Endothelial cell of umbilical vein (primary cell): ENCODE results near the gene MAP4K2. TPM values are rescaled to one million over a fixed set of nuclear protein-coding genes. Genes with fewer than 3 reads are reported as not detected.

ENCODE experiments used
- BruUV-seq: library from RNA; stranded (reverse); fragments of 400-500 nt; replicated peaks from 2 replicates; lab custom pipeline; 2021; lab: Mats Ljungman, UMichigan
- CTCF ChIA-PET: fragments of 300-600, 350-600 bp; sonication (Branson Sonifier 250); formaldehyde crosslinking; loops from one replicate; lab custom pipeline; 2021; ENCODE audit warnings: antibody characterized with exemption, inconsistent platforms; lab: Charles Lee
- POLR2A ChIA-PET: fragments of 300-600, 350-600 bp; sonication (Branson Sonifier 250); formaldehyde crosslinking; loops from one replicate; lab custom pipeline; 2021; ENCODE audit warnings: antibody characterized with exemption, inconsistent platforms; lab: Charles Lee
- DNase-seq: peaks from one replicate; pipeline ENCODE4 v3.0.0-alpha.2; 2011; ENCODE audit warnings: low read depth, low spot score
- FAIRE-seq: peaks from 2 replicates; lab custom pipeline; 2011; peaks lifted over from hg19 to GRCh38; lab: Jason Lieb, UNC
- H2AFZ ChIP-seq: 2 replicates; pipeline ENCODE4 v1.6.0; 2012; ENCODE audit warnings: low read depth, low read length, control low read depth, inconsistent platforms
- H3K27ac ChIP-seq: 2 replicates; pipeline ENCODE4 v1.5.1; 2011; ENCODE audit warnings: low read depth, mild to moderate bottlenecking, control low read depth, low read length, moderate library complexity; ENCODE audit not compliant: insufficient read depth
- H3K27me3 ChIP-seq, 2 experiments: 2 replicates each; pipeline versions ENCODE4 v1.6.0 to v1.6.1; 2011; ENCODE audit warnings: low read length in 2 of 2, mixed read lengths in 1 of 2; ENCODE audit not compliant: control insufficient read depth in 2 of 2, insufficient read depth in 2 of 2
- H3K36me3 ChIP-seq, 2 experiments: 2 replicates in 1 of 2; 3 replicates in 1 of 2; pipeline ENCODE4 v1.5.1; 2011; ENCODE audit warnings: low read length in 2 of 2, mild to moderate bottlenecking in 1 of 2, moderate library complexity in 1 of 2; ENCODE audit not compliant: control insufficient read depth in 2 of 2, insufficient read depth in 2 of 2; ENCODE audit errors: extremely low read depth in 1 of 2
- H3K4me1 ChIP-seq: 3 replicates; pipeline ENCODE4 v1.5.1; 2011; ENCODE audit warnings: mild to moderate bottlenecking, low read length; ENCODE audit not compliant: control insufficient read depth, insufficient read depth; ENCODE audit errors: extremely low read depth
- H3K4me2 ChIP-seq: 2 replicates; pipeline ENCODE4 v1.6.1; 2011; ENCODE audit warnings: low read length, control low read depth, mixed read lengths; ENCODE audit not compliant: insufficient read depth
- H3K4me3 ChIP-seq, 3 experiments: fragments of 200-600 bp in 1 of 3; sonication (generic), shearing (Covaris generic) in 1 of 3; replicated peaks in 1 of 3; 2 replicates each; pipeline ENCODE4 v1.5.1; 2011 to 2016; ENCODE audit warnings: control low read depth in 3 of 3, low read length in 3 of 3, mild to moderate bottlenecking in 2 of 3, inconsistent platforms in 1 of 3, low read depth in 1 of 3, moderate library complexity in 1 of 3; ENCODE audit not compliant: insufficient read depth in 1 of 3
- H3K79me2 ChIP-seq: 2 replicates; pipeline ENCODE4 v1.6.0; 2012; ENCODE audit warnings: low read length, inconsistent platforms; ENCODE audit not compliant: control insufficient read depth, insufficient read depth
- H3K9ac ChIP-seq: replicated peaks from 2 replicates; pipeline ENCODE3; 2011; ENCODE audit warnings: low read length, control low read depth; ENCODE audit not compliant: insufficient read depth; ENCODE audit errors: extremely low read depth
- H3K9me1 ChIP-seq: replicated peaks from 3 replicates; pipeline ENCODE4 v1.6.0; 2011; ENCODE audit warnings: mild to moderate bottlenecking, low read length; ENCODE audit not compliant: control insufficient read depth, insufficient read depth; ENCODE audit errors: extremely low read depth
- H3K9me3 ChIP-seq: replicated peaks from 2 replicates; pipeline ENCODE4 v1.5.1; 2012; ENCODE audit warnings: low read length, inconsistent platforms; ENCODE audit not compliant: control insufficient read depth, insufficient read depth
- H4K20me1 ChIP-seq: replicated peaks from 2 replicates; pipeline ENCODE3; 2011; ENCODE audit warnings: mild to moderate bottlenecking, low read length; ENCODE audit not compliant: control insufficient read depth, insufficient read depth; ENCODE audit errors: extremely low read depth
- EZH2 ChIP-seq: IDR thresholded peaks from 2 replicates; pipeline ENCODE4 v1.6.1; 2012; ENCODE audit warnings: borderline replicate concordance, low read depth, mild to moderate bottlenecking, moderate library complexity, low read length, inconsistent platforms; ENCODE audit not compliant: severe bottlenecking
- FOS ChIP-seq: IDR thresholded peaks from 2 replicates; pipeline ENCODE4 v1.6.1; 2011; ENCODE audit warnings: mild to moderate bottlenecking, low read length, moderate library complexity, borderline replicate concordance; ENCODE audit not compliant: insufficient read depth
- GATA2 ChIP-seq: IDR thresholded peaks from 2 replicates; pipeline ENCODE4 v1.7.0; 2011; ENCODE audit warnings: low read depth, mild to moderate bottlenecking, moderate library complexity, mixed read lengths, low read length; ENCODE audit not compliant: insufficient read length, insufficient read depth
- JUN ChIP-seq: IDR thresholded peaks from 2 replicates; pipeline ENCODE4 v1.6.1; 2011; ENCODE audit warnings: borderline replicate concordance, low read depth; ENCODE audit not compliant: insufficient read length, insufficient read depth
- MYC ChIP-seq: IDR thresholded peaks from one replicate; pipeline ENCODE4 v1.6.1; 2011; ENCODE audit warnings: mild to moderate bottlenecking, low read depth, low read length
- POLR2A ChIP-seq: IDR thresholded peaks from 2 replicates; pipeline ENCODE4 v1.6.1; 2012; ENCODE audit warnings: low read depth, mild to moderate bottlenecking, control low read depth, low read length
- POLR2AphosphoS5 ChIP-seq: IDR thresholded peaks from 2 replicates; pipeline ENCODE4 v1.6.1; 2012; ENCODE audit warnings: low read depth, mild to moderate bottlenecking, control low read depth, low read length, moderate library complexity; ENCODE audit not compliant: insufficient read depth
- dilution Hi-C: fragments of 300-500 bp; cut with MboI; formaldehyde crosslinking; loops from one replicate; pipeline ENCODE4 v1.15.0; 2019; ENCODE audit warnings: low sequenced_read_pairs; ENCODE audit not compliant: extremely low pct_ligation_motif_present
- intact Hi-C: fragments of 100-400 bp; cut with micrococcal nuclease; formaldehyde crosslinking; loops from one replicate; pipeline ENCODE4 v1.10.0; 2022
- polyA plus RNA-seq, 4 experiments: library from polyadenylated mRNA; depleted of rRNA in 3 of 4; stranded (reverse) in 3 of 4; unstranded in 1 of 4; fragments of >200 nt; gene quantifications; 2 replicates each; pipeline versions ENCODE4 v1.2.1 to v1.2.3, GENCODE V29; 2011 to 2012; ENCODE audit warnings: missing spikeins in 1 of 4
- total RNA-seq: library from RNA; stranded (reverse); gene quantifications from 2 replicates; pipeline ENCODE4 v1.2.3, GENCODE V29; 2021
- TF ChIP-seq, protein P1 (sequence below), 2 donors: IDR thresholded peaks; 1 replicate in 1 of 2; 2 replicates in 1 of 2; pipeline ENCODE4 v1.5.1; 2011; ENCODE audit warnings: low read length in 2 of 2, mild to moderate bottlenecking in 2 of 2, moderate library complexity in 2 of 2, control low read depth in 1 of 2, inconsistent platforms in 1 of 2, low read depth in 1 of 2; ENCODE audit not compliant: insufficient read depth in 1 of 2; ENCODE audit errors: extremely low read depth in 1 of 2
- TF ChIP-seq, protein P2 (sequence below): IDR thresholded peaks from 2 replicates; pipeline ENCODE4 v1.6.1; 2011; ENCODE audit not compliant: insufficient read depth, insufficient read length

Gene MAP4K2
- total and polyA plus RNA-seq, 2 donors (not counting 3 experiments of a cell fraction or from before 2014, with no cell fraction given) = 43.3 to 44.0 TPM

DNA sequence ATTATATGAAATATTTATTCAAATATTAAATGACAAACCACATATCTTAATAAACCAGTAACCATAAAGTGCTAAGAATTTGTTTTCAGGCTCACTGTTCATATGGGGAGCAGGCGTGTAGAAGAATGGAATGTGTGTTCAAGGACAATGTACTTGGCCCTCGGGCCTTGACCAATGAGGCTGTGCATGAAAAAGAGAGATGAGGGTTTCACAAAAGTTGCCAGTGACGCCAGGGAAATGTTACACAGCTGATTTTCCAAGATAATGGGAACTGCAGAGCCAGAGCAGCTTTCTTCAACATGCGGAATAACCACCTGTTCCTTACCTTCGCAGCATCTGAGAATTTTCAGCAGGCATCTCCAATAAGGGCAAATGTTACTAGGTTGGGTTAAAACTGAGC lies 28.9 kb downstream of the MAP4K2 start:
- Histone ChIP-seq H3K4me2 (no peak overlapping the region), H3K9me1 (no peaks in the 10 kb centered on the region), H3K4me1 (peaks cover 34% of the 10 kb centered on the region), H3K27ac (no peak overlapping the region), H3K27me3 (no peaks in the 10 kb centered on the region), H3K36me3 (peaks cover 41 to 58% of the 10 kb centered on the region in 2 experiments), H2AFZ (no peak overlapping the region), H3K79me2 (peaks cover 83% of the 10 kb centered on the region), H4K20me1 (peaks cover 28% of the 10 kb centered on the region), H3K9me3 (no peaks in the 10 kb centered on the region), H3K4me3 (no peak overlapping the region), H3K9ac (no peak overlapping the region)
- CTCF ChIA-PET = interaction anchor here (1.4 kb wide), 1 partner anchor 21 kb away, joined by 4 read pairs; no protein-coding TSS in a partner anchor
- POLR2A ChIA-PET = no interaction called here
- DNase-seq = no peak
- TF ChIP-seq, protein P1, sequence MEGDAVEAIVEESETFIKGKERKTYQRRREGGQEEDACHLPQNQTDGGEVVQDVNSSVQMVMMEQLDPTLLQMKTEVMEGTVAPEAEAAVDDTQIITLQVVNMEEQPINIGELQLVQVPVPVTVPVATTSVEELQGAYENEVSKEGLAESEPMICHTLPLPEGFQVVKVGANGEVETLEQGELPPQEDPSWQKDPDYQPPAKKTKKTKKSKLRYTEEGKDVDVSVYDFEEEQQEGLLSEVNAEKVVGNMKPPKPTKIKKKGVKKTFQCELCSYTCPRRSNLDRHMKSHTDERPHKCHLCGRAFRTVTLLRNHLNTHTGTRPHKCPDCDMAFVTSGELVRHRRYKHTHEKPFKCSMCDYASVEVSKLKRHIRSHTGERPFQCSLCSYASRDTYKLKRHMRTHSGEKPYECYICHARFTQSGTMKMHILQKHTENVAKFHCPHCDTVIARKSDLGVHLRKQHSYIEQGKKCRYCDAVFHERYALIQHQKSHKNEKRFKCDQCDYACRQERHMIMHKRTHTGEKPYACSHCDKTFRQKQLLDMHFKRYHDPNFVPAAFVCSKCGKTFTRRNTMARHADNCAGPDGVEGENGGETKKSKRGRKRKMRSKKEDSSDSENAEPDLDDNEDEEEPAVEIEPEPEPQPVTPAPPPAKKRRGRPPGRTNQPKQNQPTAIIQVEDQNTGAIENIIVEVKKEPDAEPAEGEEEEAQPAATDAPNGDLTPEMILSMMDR (IDR thresholded peaks at IDR 0.05; ENCODE audit: extremely low read depth in 1 of 2, insufficient read depth in 1 of 2, low read depth in 1 of 2, low read length in 2 of 2) = no peak
- no peak for TF ChIP-seq POLR2AphosphoS5
- TF ChIP-seq FOS = no peak
- TF ChIP-seq JUN = no peak
- TF ChIP-seq, protein P2, sequence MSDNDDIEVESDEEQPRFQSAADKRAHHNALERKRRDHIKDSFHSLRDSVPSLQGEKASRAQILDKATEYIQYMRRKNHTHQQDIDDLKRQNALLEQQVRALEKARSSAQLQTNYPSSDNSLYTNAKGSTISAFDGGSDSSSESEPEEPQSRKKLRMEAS = no peak
- TF ChIP-seq POLR2A = no peak
- no peak for TF ChIP-seq EZH2
- no peak for TF ChIP-seq GATA2
- no peak for TF ChIP-seq MYC
- no peak for FAIRE-seq
- BruUV-seq = no TSS peak
- intact Hi-C loops (no loop called here), dilution Hi-C loops (no loop called here)
